Stimulated activated CD4-positive, alpha-beta T cell treated with anti-CD3 and anti-CD28 coated beads, Interleukin-12 subunit alpha, Interleukin-12 subunit beta, amount 100 ng/mL, for 24 hours (primary cell): ENCODE data around the gene ADAMTS20.
A peak's percentile ranks its signal among the peaks of the same experiment; 100 is the strongest.

Experiments
- DNase-seq, 2 experiments: peaks; one replicate each; pipeline ENCODE4 v3.0.0-alpha.2; 2020; ENCODE audit warnings: low read depth in 2 of 2

The ADAMTS20 gene

GRCh38 chr12:43480591-43480990 is 71.4 kb downstream of the ADAMTS20 start:
- DNase-seq, result no peak

DNA sequence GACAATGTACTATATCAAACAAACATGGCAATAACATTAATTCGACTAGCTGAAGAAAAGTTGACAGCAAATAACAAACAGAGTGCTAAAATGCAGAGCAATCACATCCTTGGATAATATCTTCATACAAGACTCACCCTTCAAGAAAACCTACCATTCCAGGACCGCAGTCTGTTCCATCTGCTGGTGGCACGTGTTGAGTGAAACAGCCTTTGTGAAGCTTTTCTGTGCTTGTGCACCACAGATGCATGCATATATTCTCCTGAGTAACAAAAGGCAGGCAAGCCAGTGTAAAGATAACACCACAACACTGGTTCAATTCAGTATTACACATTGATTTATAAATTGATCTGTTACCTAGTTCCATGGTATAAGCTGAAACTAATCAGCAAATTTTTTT is 89.3 kb downstream of the ADAMTS20 start:
- no peak for DNase-seq

- DNase-seq, result no peak
These were observed 89.9 kb downstream of the ADAMTS20 start for GRCh38 chr12:43462080-43462479.

DNA sequence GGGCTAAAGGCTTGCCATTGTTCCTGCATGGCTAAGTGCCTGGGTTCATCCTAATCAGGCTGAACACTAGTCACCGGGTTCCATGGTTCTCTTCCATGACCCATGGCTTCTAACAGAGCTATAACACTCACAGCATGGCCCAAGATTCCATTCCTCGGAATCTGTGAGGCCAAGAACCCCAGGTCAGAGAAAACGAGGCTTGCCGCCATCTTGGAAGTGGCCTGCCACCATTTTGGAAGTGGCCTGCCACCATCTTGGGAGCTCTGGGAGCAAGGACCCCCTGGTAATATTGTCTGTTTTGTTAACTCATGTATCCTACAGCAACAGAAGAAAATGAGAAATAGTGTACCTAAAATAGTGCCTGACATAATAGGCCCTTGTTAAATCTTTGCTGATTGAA is 92.7 kb downstream of the ADAMTS20 start:
- no peak for DNase-seq

- DNase-seq, result no peak
These were observed 98.2 kb downstream of the ADAMTS20 start for GRCh38 chr12:43453761-43454160.

- DNase-seq, result peak; percentile 21 to 60
These were observed 107.0 kb downstream of the ADAMTS20 start for GRCh38 chr12:43444940-43445564.

DNA sequence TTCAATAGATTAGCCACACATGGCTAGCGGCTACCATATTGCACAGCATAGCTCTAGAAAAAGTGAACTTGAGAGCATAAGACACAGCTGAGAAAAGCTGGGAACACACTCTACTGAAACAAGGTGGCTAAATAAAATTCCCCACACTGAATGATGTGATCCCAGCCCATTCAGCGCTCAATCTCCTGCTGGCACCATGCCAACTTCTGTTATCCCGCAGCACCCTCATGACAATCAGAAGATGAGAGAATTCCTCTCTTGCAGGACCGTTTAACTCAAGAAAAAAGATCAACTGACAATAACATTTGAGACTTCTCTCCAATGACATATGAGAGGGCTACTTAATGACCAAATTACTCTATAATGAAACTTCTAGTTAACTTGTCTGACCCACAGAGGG is 115.4 kb downstream of the ADAMTS20 start:
- DNase-seq, result no peak

DNA sequence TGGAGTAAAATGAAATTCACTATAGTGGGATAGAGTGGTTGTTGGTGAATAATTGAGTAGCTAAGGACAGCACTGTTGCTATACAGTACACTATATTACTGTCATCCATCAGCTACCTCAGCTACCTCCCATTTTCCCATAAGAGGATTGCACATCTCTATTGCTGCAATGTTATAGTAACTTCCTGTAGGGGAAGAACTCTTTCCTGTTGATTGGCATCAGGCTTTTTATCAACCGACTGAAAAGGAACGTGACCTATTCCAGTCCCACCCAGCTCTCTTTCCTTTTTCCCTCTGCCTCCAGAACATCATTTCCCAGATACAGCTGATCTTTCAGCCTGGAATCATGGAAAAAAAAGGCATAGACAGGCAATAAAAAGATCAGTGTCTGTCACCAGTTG is 117.4 kb downstream of the ADAMTS20 start:
- DNase-seq, result no peak

- no peak for DNase-seq
These were observed 123.9 kb downstream of the ADAMTS20 start for GRCh38 chr12:43428088-43428600.

GRCh38 chr12:43425361-43425760 is 126.6 kb downstream of the ADAMTS20 start:
- DNase-seq, result no peak

- DNase-seq, result no peak
These were observed 135.0 kb downstream of the ADAMTS20 start for GRCh38 chr12:43416981-43417380.

- DNase-seq, result no peak
These were observed 144.0 kb downstream of the ADAMTS20 start for GRCh38 chr12:43407816-43408645.

- no peak for DNase-seq
These were observed 145.2 kb downstream of the ADAMTS20 start for GRCh38 chr12:43406801-43407200.

DNA sequence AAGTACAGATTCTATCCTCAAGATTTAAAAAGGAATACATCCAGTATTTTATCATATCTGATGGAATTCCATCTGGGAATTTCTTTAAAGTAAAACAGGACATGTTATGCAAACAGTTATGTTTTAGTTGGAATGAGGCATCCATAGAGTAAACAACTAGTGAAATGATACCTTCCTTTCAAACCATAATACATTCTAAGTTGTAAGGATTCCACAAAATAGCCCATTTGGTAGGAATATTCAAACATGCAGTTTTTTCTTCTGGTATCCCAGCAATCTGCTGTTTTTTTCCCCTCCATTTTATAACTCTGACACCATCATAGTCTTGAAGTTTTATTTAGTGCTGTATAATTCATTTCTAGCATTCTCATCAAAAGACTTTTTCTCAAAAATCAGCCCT is 149.6 kb downstream of the ADAMTS20 start:
- DNase-seq, result no peak

DNA sequence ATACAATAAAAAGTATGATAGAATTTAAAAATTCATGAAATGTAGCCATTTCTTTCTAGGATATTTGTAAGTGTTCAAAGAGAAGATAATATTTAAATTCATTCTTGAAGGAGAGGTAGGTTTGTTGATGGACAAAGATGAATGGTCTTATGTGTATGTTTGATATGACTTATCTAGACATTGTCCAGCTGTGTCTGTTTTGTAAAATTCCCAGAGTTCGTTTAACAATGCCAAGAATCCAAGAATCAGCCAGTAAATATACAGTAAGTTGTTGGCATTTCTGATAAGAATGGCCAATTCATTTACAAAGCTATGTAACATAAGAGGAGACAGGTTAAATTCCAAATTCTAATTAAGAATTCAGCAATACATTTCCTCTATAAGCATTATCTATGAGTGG is 150.9 kb downstream of the ADAMTS20 start:
- DNase-seq, result no peak

- DNase-seq, result no peak
These were observed 155.3 kb downstream of the ADAMTS20 start for GRCh38 chr12:43396671-43397070.

GRCh38 chr12:43392116-43392515 is 159.9 kb downstream of the ADAMTS20 start:
- no peak for DNase-seq

- no peak for DNase-seq
These were observed 170.1 kb downstream of the ADAMTS20 start for GRCh38 chr12:43381879-43382278.

DNA sequence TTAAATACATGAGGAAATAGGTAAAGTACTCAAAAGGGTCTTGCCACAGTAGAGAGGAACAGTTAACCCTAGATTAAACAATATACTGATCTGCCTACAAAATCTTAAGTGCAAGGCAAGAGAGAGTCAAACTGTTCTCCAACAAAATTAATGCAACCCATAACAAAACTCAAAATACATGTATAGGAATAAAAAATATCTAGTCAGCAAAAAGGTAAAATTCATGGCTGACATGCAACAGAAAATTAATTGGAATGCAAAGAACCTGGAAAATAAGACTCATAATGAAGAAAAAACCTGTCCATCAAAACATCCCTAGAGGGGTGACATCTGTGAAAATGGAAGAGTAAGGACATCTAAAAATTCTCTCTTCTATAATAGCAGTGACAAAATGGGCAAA is 173.6 kb downstream of the ADAMTS20 start:
- no peak for DNase-seq

DNA sequence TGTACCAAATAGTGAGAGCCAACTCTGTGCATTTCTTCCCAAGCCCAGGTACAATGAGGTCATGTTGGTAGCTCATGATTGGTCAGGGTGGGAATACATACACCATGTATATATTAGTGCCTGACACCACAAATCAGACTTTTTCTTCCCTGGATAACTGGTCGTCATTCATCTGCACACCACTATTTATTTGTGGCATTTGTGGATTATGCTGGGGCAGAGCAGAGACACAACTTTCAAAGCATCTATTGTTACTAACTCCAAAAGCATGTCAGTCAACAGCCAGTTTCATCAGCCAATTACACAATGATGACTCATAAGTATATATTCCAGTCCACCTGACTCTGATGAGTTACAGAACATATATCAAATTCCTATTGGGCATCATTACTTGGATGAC is 181.7 kb downstream of the ADAMTS20 start:
- no peak for DNase-seq

GRCh38 chr12:43362910-43363694 is 188.9 kb downstream of the ADAMTS20 start:
- no peak for DNase-seq

DNA sequence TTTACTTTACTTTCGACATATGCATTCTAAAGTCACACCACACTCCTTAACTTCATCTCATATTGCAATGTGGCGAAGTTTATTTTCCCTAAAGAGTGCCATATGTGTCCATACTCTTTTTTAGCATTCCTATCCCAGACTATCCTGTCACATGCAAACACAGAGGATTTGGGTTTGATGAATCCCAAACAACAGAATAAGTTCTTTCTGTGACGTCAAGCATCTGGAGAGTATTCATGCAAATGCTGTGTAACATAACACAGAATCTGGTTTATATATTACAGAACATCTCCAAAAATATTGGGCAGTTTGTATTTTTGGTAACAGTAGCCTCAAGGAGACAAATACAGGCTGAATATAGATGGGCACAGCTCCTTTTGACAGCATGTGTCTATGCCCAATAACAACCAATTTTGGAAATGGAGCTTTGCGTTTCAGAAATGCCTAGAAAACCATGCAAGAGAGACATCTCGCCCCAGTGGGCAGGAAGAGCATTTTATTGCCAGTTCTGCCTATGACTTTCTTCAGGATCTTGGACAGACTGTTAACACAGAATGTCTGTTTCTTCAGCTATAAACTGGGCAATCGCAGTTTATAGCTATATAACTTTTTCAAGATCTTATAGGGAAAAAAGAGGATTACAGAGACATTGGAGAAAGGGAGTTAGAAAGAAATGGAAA is 190.8 kb downstream of the ADAMTS20 start:
- DNase-seq, result no peak
